ENCODE results near the gene RIPOR3.
"Not testable (repeated sequence)": the region's sequence is repeated elsewhere in the genome, so short reads cannot be mapped to it uniquely, and the experiment has no call there.

The RIPOR3 gene

GRCh38 chr20:50632701-50633100, 58.6 kb downstream of the RIPOR3 start:
- DNase-seq (ENCODE audit: low read depth in 2 of 2): no peak

- no peak for DNase-seq (ENCODE audit: low read depth in 2 of 2)
Measured at GRCh38 chr20:50632236-50632635, 59.1 kb downstream of the RIPOR3 start.

- DNase-seq (ENCODE audit: low read depth in 2 of 2): no peak
Measured at GRCh38 chr20:50630578-50631263, 60.6 kb downstream of the RIPOR3 start.

- DNase-seq (ENCODE audit: low read depth in 2 of 2): no peak
Measured at GRCh38 chr20:50629670-50630045, 61.7 kb downstream of the RIPOR3 start.

GRCh38 chr20:50628853-50629669, 62.3 kb downstream of the RIPOR3 start:
- DNase-seq (ENCODE audit: low read depth in 2 of 2): no peak

- no peak for DNase-seq (ENCODE audit: low read depth in 2 of 2)
Measured at GRCh38 chr20:50628332-50628731, 63.0 kb downstream of the RIPOR3 start.

GRCh38 chr20:50627747-50628146, 63.6 kb downstream of the RIPOR3 start:
- DNase-seq (ENCODE audit: low read depth in 2 of 2): no peak

GRCh38 chr20:50625986-50626677, 65.2 kb downstream of the RIPOR3 start:
- DNase-seq (ENCODE audit: low read depth in 2 of 2): no peak

GRCh38 chr20:50624351-50625016, 66.9 kb downstream of the RIPOR3 start:
- no peak for DNase-seq (ENCODE audit: low read depth in 2 of 2)

- DNase-seq (ENCODE audit: low read depth in 2 of 2): no peak
Measured at GRCh38 chr20:50621068-50621665, 70.2 kb downstream of the RIPOR3 start.

GRCh38 chr20:50620459-50620858, 70.9 kb downstream of the RIPOR3 start:
- not testable (repeated sequence) for DNase-seq (ENCODE audit: low read depth in 2 of 2)

GRCh38 chr20:50618537-50618936, 72.8 kb downstream of the RIPOR3 start:
- no peak for DNase-seq (ENCODE audit: low read depth in 2 of 2)

- no peak for DNase-seq (ENCODE audit: low read depth in 2 of 2)
Measured at GRCh38 chr20:50617022-50617421, 74.3 kb downstream of the RIPOR3 start.

GRCh38 chr20:50615407-50615806, 75.9 kb downstream of the RIPOR3 start:
- no peak for DNase-seq (ENCODE audit: low read depth in 2 of 2)

- no peak for DNase-seq (ENCODE audit: low read depth in 2 of 2)
Measured at GRCh38 chr20:50613438-50614169, 77.7 kb downstream of the RIPOR3 start.

GRCh38 chr20:50611128-50611810, 80.1 kb downstream of the RIPOR3 start:
- DNase-seq (ENCODE audit: low read depth in 2 of 2): no peak

- no peak for DNase-seq (ENCODE audit: low read depth in 2 of 2)
Measured at GRCh38 chr20:50610212-50610718, 81.1 kb downstream of the RIPOR3 start.

GRCh38 chr20:50609438-50609989, 81.8 kb downstream of the RIPOR3 start:
- no peak for DNase-seq (ENCODE audit: low read depth in 2 of 2)

GRCh38 chr20:50608750-50609104, 82.6 kb downstream of the RIPOR3 start:
- no peak for DNase-seq (ENCODE audit: low read depth in 2 of 2)
